ENCODE measurements around the gene POC1A. TPM values are rescaled to one million over a fixed set of nuclear protein-coding genes. Genes with fewer than 3 reads are reported as not detected.

The POC1A gene
- total RNA-seq, 1 donor, result 10.0 TPM

DNA sequence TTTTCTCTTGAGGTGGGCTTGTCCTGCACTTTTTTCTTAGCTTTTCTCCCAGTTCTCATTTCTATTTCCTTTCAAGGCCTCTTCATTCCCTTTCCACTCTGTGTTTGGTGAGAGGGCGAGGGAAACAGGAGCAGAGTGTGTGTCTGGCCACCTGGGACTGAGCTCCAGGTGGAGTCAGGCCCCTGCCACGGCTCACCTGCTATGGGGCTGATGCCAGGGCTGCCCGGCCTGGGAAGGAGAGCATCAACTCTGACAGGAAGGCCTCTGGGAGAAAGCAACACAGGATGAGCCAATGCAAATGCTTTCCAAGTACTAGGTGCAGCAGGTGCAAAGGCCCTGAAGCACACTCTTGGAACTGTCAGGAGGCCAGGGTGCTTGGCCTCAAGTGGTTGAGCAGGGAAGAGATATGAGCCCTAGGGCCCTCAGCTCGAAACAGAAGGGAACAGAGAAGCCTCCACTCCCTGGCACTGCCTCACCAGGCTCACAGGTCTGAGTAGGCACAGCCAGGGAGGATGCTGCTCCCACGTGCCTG is 70.6 kb downstream of the POC1A start:
- H3K4me3 ChIP-seq (ENCODE audit: low read depth, low read length), result no peak overlapping the region
- TF ChIP-seq, protein P1, sequence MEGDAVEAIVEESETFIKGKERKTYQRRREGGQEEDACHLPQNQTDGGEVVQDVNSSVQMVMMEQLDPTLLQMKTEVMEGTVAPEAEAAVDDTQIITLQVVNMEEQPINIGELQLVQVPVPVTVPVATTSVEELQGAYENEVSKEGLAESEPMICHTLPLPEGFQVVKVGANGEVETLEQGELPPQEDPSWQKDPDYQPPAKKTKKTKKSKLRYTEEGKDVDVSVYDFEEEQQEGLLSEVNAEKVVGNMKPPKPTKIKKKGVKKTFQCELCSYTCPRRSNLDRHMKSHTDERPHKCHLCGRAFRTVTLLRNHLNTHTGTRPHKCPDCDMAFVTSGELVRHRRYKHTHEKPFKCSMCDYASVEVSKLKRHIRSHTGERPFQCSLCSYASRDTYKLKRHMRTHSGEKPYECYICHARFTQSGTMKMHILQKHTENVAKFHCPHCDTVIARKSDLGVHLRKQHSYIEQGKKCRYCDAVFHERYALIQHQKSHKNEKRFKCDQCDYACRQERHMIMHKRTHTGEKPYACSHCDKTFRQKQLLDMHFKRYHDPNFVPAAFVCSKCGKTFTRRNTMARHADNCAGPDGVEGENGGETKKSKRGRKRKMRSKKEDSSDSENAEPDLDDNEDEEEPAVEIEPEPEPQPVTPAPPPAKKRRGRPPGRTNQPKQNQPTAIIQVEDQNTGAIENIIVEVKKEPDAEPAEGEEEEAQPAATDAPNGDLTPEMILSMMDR (IDR thresholded peaks at IDR 0.05; ENCODE audit: insufficient read depth, low read length), result no peak
- no peak for DNase-seq (ENCODE audit: low read depth)

DNA sequence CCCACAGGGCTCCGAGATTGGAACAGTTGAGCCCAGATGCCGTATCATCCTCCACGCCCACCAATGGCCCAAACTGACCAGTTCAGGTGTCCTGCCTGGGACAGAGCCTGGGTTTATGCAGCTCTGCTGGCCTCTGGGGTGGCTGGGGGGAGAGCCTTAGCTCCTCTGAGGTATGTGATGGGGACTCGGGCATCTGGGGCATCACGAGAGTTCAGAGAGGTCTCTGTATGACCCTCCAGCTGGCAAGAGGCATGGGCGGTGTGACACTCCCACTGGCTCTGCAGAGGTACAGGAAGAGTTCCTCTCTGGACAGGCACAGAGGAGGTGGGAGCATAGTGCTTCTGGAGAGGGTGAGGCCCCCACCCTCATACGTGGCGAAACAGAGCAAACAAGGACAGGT is 71.3 kb downstream of the POC1A start:
- TF ChIP-seq, protein P1 (IDR thresholded peaks at IDR 0.05; ENCODE audit: insufficient read depth, low read length), result no peak
- no peak overlapping the region for H3K4me3 ChIP-seq (ENCODE audit: low read depth, low read length)
- DNase-seq (ENCODE audit: low read depth), result no peak

DNA sequence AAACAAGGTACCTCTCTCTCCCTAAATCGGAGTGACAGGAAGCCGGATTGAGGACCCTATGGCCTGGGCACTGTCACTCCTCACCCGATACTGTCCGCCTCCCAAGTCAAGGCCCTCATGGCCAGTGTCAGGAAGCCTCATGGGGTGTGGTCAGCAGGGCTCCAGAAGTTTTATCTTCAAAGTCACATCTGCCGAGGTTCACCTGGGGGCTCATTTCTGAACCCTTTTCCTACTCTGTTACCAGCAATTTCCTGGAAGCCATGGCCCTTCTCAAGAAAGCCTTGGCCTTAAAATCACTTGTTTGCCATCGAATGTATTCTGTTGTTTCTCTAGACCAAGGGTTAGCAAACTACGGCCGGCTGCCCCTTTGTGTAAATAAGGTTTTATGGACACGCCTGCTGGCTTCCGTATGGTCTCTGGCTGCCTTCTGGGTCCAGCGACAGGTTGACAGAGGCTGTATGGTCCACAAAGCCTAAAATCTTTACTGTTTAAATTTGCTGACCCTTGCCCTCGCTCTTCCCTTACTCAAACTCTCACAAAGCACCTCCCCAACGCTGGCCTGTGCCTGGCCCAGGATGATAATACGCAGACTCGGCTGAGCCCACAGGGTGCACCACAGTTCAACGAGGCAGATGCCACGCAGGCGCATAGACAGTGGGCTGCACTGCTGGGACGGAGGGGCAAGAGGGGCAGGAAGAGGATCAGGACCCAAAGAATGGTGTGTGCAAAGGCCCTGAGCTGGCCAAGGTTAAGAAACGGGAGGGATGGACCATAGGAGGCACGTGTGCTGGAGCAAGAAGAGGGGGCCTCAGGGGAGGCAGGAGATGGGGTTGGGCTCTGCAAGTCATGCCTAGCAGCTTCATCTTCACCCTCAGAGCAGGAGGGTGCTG is 73.1 kb downstream of the POC1A start:
- TF ChIP-seq, protein P1 (IDR thresholded peaks at IDR 0.05; ENCODE audit: insufficient read depth, low read length), result no peak
- H3K4me3 ChIP-seq (ENCODE audit: low read depth, low read length), result no peak overlapping the region
- no peak for DNase-seq (ENCODE audit: low read depth)

GRCh38 chr3:52079958-52080357 is 74.3 kb downstream of the POC1A start:
- no peak for DNase-seq (ENCODE audit: low read depth)
- no peak overlapping the region for H3K4me3 ChIP-seq (ENCODE audit: low read depth, low read length)
- TF ChIP-seq, protein P1 (IDR thresholded peaks at IDR 0.05; ENCODE audit: insufficient read depth, low read length), result no peak

- DNase-seq (ENCODE audit: low read depth), result no peak
- TF ChIP-seq, protein P1 (IDR thresholded peaks at IDR 0.05; ENCODE audit: insufficient read depth, low read length), result no peak
- H3K4me3 ChIP-seq (ENCODE audit: low read depth, low read length), result no peak overlapping the region
Observed at GRCh38 chr3:52078781-52079560, 75.3 kb downstream of the POC1A start.

- no peak for DNase-seq (ENCODE audit: low read depth)
- TF ChIP-seq, protein P1 (IDR thresholded peaks at IDR 0.05; ENCODE audit: insufficient read depth, low read length), result no peak
- H3K4me3 ChIP-seq (ENCODE audit: low read depth, low read length), result no peak overlapping the region
Observed at GRCh38 chr3:52077925-52078324, 76.3 kb downstream of the POC1A start.
